ENCODE results near the gene IGLON5.

DNA sequence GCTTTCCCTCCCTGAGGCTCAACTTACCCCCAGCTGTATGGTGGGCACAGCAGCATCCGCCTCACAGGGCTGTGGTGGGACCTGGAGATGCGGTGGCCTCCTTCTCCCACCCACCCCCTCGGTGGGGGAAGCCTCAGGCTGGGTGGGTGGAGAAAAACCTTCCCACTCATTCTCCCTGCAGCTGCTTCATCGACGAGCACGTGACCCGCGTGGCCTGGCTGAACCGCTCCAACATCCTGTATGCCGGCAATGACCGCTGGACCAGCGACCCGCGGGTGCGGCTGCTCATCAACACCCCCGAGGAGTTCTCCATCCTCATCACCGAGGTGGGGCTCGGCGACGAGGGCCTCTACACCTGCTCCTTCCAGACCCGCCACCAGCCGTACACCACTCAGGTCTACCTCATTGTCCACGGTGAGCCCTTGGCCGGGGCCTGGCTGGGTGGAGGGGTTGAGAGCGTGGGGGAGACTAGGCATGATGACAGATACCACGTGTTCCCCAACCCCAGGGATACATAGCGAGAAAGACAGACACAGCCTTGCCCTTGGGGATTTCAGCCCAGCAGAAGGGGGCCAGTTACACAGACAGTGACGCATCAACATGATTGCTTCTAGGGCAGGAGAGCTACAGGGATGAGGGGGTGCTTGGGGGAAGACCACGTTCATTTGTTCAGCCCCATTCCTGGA is 12.2 kb downstream of the IGLON5 start:
- TF ChIP-seq, protein P1, sequence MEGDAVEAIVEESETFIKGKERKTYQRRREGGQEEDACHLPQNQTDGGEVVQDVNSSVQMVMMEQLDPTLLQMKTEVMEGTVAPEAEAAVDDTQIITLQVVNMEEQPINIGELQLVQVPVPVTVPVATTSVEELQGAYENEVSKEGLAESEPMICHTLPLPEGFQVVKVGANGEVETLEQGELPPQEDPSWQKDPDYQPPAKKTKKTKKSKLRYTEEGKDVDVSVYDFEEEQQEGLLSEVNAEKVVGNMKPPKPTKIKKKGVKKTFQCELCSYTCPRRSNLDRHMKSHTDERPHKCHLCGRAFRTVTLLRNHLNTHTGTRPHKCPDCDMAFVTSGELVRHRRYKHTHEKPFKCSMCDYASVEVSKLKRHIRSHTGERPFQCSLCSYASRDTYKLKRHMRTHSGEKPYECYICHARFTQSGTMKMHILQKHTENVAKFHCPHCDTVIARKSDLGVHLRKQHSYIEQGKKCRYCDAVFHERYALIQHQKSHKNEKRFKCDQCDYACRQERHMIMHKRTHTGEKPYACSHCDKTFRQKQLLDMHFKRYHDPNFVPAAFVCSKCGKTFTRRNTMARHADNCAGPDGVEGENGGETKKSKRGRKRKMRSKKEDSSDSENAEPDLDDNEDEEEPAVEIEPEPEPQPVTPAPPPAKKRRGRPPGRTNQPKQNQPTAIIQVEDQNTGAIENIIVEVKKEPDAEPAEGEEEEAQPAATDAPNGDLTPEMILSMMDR (conservative IDR thresholded peaks at IDR 0.05; ENCODE audit: low read length): no peak
- TF ChIP-seq EZH2phosphoT487 (IDR thresholded peaks at IDR 0.05; ENCODE audit: borderline replicate concordance, low read depth, low read length): no peak

Measured in OCI-LY7 (cell line).